T-helper 2 cell (primary cell): ENCODE data around the gene EMC8.
"Not testable (repeated sequence)": the region's sequence is repeated elsewhere in the genome, so short reads cannot be mapped to it uniquely, and the experiment has no call there.

Source experiments
- DNase-seq, 5 experiments: peaks; one replicate each; pipeline versions ENCODE4 v3.0.0 to v3.0.0-alpha.2; 2012 to 2022

Gene EMC8

GRCh38 chr16:85812031-85812807, 12.9 kb upstream of the EMC8 start:
- DNase-seq = no peak

GRCh38 chr16:85810742-85811115, 11.4 kb upstream of the EMC8 start:
- no peak for DNase-seq

- no peak for DNase-seq
Observed at GRCh38 chr16:85810097-85810741, 10.9 kb upstream of the EMC8 start.

- DNase-seq = no peak
Observed at GRCh38 chr16:85809645-85810044, 10.3 kb upstream of the EMC8 start.

- no peak for DNase-seq
Observed at GRCh38 chr16:85808926-85809325, 9.6 kb upstream of the EMC8 start.

- not testable (repeated sequence) for DNase-seq
Observed at GRCh38 chr16:85808104-85808503, 8.8 kb upstream of the EMC8 start.

- DNase-seq = not testable (repeated sequence)
Observed at GRCh38 chr16:85807340-85807739, 8.0 kb upstream of the EMC8 start.

- DNase-seq = no peak
Observed at GRCh38 chr16:85806539-85806938, 7.2 kb upstream of the EMC8 start.

- DNase-seq = no peak
Observed at GRCh38 chr16:85805442-85806045, 6.2 kb upstream of the EMC8 start.

GRCh38 chr16:85803570-85803969, 4.2 kb upstream of the EMC8 start:
- no peak for DNase-seq

- DNase-seq = peak in 3 of 5 experiments; percentile 10 to 58 (median 45)
Observed at GRCh38 chr16:85800321-85800669, 951 bp upstream of the EMC8 start.

- peak in 3 of 5 experiments; percentile 21 to 57 (median 34) for DNase-seq
Observed at GRCh38 chr16:85798901-85799496, 345 bp downstream of the EMC8 start.

- DNase-seq = no peak
Observed at GRCh38 chr16:85798283-85798776, 1.0 kb downstream of the EMC8 start.

- no peak for DNase-seq
Observed at GRCh38 chr16:85796599-85796998, 2.7 kb downstream of the EMC8 start.

- no peak for DNase-seq
Observed at GRCh38 chr16:85796152-85796551, 3.2 kb downstream of the EMC8 start.

- no peak for DNase-seq
Observed at GRCh38 chr16:85794696-85795095, 4.6 kb downstream of the EMC8 start.

- DNase-seq = no peak
Observed at GRCh38 chr16:85793662-85794298, 5.6 kb downstream of the EMC8 start.

GRCh38 chr16:85789773-85790172, 9.6 kb downstream of the EMC8 start:
- no peak for DNase-seq

- DNase-seq = no peak
Observed at GRCh38 chr16:85788819-85789218, 10.5 kb downstream of the EMC8 start.

- DNase-seq = no peak
Observed at GRCh38 chr16:85785927-85786326, 13.4 kb downstream of the EMC8 start.

- no peak for DNase-seq
Observed at GRCh38 chr16:85784813-85785212, 14.5 kb downstream of the EMC8 start.

GRCh38 chr16:85783441-85783840, 15.9 kb downstream of the EMC8 start:
- DNase-seq = no peak

- no peak for DNase-seq
Observed at GRCh38 chr16:85782451-85782850, 16.9 kb downstream of the EMC8 start.
